Measurements from ENCODE around the gene NRG2. TPM values are rescaled to one million over a fixed set of nuclear protein-coding genes. Genes with fewer than 3 reads are reported as not detected.

The NRG2 gene
- total and polyA plus RNA-seq, 2 of the 4 experiments (the other 2 are of a cell fraction) = 0.18 TPM; not detected in 1

GRCh38 chr5:139885857-139886208 lies 157.3 kb downstream of the NRG2 start:
- BruUV-seq (replicated peaks) = no TSS peak
- H3K79me1 ChIP-seq (ENCODE audit: low read depth in 1 of 2, low read length in 2 of 2) = no peaks in the 10 kb centered on the region
- no peak overlapping the region for H2AFZ ChIP-seq (replicated peaks; ENCODE audit: low read length, poor library complexity)
- DNase-seq (no peak), ATAC-seq (ENCODE audit: low read depth) (no peak)
- H2AK9ac ChIP-seq (replicated peaks; ENCODE audit: low read depth, low read length, poor library complexity) = no peak overlapping the region
- H4K5ac ChIP-seq (ENCODE audit: low read depth, low read length) = no peak overlapping the region
- no peak overlapping the region for H3K4me3 ChIP-seq (ENCODE audit: insufficient read depth, low read depth, low read length)
- ChIA-PET POLR2A (ENCODE audit: unreplicated experiment) (no interaction called here), CTCF (no interaction called here)
- H3K9ac ChIP-seq (ENCODE audit: low read depth, low read length) = no peak overlapping the region
- no peak overlapping the region for H3K4ac ChIP-seq (ENCODE audit: low read depth, low read length)
- no peak overlapping the region for H3K4me2 ChIP-seq (ENCODE audit: low read depth, low read length)
- H3K23ac ChIP-seq (ENCODE audit: low read depth, low read length) = no peak overlapping the region
- no peaks in the 10 kb centered on the region for H4K20me1 ChIP-seq (ENCODE audit: insufficient read depth, low read length)
- H3K27me3 ChIP-seq (ENCODE audit: control insufficient read depth, insufficient read depth, low read length) = peaks cover 76% of the 10 kb centered on the region
- no peaks in the 10 kb centered on the region for H3K36me3 ChIP-seq (ENCODE audit: control insufficient read depth, insufficient read depth, low read length)
- no peak overlapping the region for H2AK5ac ChIP-seq (ENCODE audit: low read depth, low read length)
- TF ChIP-seq MAFK (IDR thresholded peaks at IDR 0.05; ENCODE audit: low read depth, low read length) (no peak), BHLHE40 (IDR thresholded peaks at IDR 0.05; ENCODE audit: low read depth, low read length) (no peak), RAD21 (IDR thresholded peaks at IDR 0.05; ENCODE audit: low read length) (no peak), RCOR1 (IDR thresholded peaks at IDR 0.05; ENCODE audit: insufficient replicate concordance, low read length) (no peak), FOS (IDR thresholded peaks at IDR 0.05; ENCODE audit: low read depth, low read length) (no peak), MXI1 (IDR thresholded peaks at IDR 0.05; ENCODE audit: borderline replicate concordance, low read depth, low read length) (no peak), CHD1 (IDR thresholded peaks at IDR 0.05; ENCODE audit: low read depth, low read length) (no peak), RFX5 (IDR thresholded peaks at IDR 0.05; ENCODE audit: low read depth, low read length) (no peak), MAZ (IDR thresholded peaks at IDR 0.05; ENCODE audit: borderline replicate concordance, low read depth, low read length) (no peak), ELK1 (IDR thresholded peaks at IDR 0.05; ENCODE audit: borderline replicate concordance, low read depth, low read length) (no peak), NFE2L2 (IDR thresholded peaks at IDR 0.05; ENCODE audit: low read depth, low read length) (no peak), CEBPB (IDR thresholded peaks at IDR 0.05; ENCODE audit: low read depth, low read length) (no peak), SMC3 (IDR thresholded peaks at IDR 0.05; ENCODE audit: low read depth, low read length) (no peak), USF2 (IDR thresholded peaks at IDR 0.05; ENCODE audit: low read depth, low read length) (no peak)
- dilution Hi-C loops (cut with HindIII; ENCODE audit: low sequenced_read_pairs, unreplicated experiment) = no loop called here
- H3K18ac ChIP-seq (ENCODE audit: low read depth, low read length) = no peak overlapping the region
- H2BK5ac ChIP-seq (ENCODE audit: low read depth, low read length, poor library complexity, severe bottlenecking) = no peak overlapping the region
- H2BK15ac ChIP-seq (ENCODE audit: low read depth, low read length) = no peak overlapping the region
- in situ Hi-C loops (cut with MboI; ENCODE audit: low sequenced_read_pairs) = no loop called here
- H4K8ac ChIP-seq (ENCODE audit: low read depth in 2 of 2, low read length in 2 of 2) = no peak overlapping the region
- no peaks in the 10 kb centered on the region for H3K9me1 ChIP-seq (ENCODE audit: insufficient read depth, low read length)
- no peak overlapping the region for H3K14ac ChIP-seq (replicated peaks; ENCODE audit: low read depth, low read length)
- no peak overlapping the region for H4K91ac ChIP-seq (ENCODE audit: insufficient read depth, low read depth, low read length)
- intact Hi-C loops (cut with micrococcal nuclease) = no loop called here
- 62% methylated on average over 2 of the region's 4 CpGs; no CpG with 5 or more reads in 1 of the 2 experiments for WGBS, 2 experiments (ENCODE audit: extremely low coverage in 2 of 2, insufficient read length in 1 of 2)
- H2BK20ac ChIP-seq (ENCODE audit: low read depth, low read length) = no peak overlapping the region
- H3K27ac ChIP-seq (ENCODE audit: insufficient read depth, low read length) = no peak overlapping the region
- no peaks in the 10 kb centered on the region for H3K9me3 ChIP-seq (ENCODE audit: control insufficient read depth, insufficient read depth, low read length)
- H2BK120ac ChIP-seq (ENCODE audit: low read depth, low read length) = no peak overlapping the region
- H3K56ac ChIP-seq (ENCODE audit: extremely low read depth, insufficient read depth, low read length) = no peak overlapping the region
- H3K4me1 ChIP-seq (ENCODE audit: control insufficient read depth, insufficient read depth, low read length) = peaks cover 2% of the 10 kb centered on the region; the same call in 1 of the 2 replicates

All from IMR-90 (cell line).